Measurements from ENCODE around the gene IGLL1.

The IGLL1 gene

DNA sequence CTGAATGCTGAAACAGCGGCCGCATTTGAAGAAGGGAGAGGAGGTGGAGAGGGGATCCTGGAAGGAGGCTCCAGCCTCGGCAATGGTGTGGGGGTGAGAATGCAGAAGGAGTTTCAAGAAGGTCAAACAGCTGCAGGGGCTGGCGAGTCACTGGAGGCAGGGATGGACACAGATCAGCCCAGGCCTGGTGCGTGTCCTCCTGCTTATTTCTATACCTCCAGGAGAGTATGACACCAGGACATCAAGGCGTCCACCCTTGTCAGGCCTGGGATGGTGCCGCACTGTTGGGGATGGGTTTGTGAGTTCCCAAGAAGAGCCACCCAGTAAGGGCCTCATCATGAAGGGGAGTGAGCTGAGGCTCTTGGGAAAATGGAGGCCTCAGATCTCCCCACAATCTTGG lies 23.1 kb downstream of the IGLL1 start:
- no peaks in the 10 kb centered on the region for H3K4me1 ChIP-seq

DNA sequence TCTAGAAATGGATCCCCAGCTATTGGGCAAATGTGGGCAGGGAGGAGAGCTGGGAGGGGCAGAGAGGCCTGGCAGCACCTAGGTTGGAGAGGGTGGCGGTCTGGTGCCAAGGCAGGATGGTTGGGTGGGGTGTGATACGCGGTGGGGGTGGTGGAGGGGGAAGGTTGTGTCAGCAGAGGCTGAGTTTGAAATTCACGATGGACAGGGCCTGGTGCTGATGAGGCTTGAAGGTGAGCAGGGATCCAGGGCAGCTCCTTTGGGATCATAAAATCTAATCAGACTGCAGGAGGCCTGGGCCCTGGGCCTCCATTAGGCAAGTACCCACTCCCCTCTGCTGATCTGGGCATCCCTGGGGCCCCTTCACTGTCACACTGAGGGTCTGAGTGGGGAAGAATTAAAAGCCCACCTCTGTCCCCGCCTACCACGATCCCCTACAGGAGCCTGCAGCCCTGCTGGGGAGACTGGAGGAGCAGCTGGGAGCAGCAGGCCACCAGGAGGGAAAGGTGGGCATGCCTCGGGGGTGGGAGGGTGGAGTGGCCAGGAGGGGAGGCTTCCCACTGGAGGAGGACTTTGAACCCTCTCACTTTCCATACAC lies 24.0 kb downstream of the IGLL1 start:
- H3K9me3 ChIP-seq: no peaks in the 10 kb centered on the region
- H3K4me1 ChIP-seq: no peaks in the 10 kb centered on the region
- no peaks in the 10 kb centered on the region for H3K36me3 ChIP-seq
- TF ChIP-seq, protein P1, sequence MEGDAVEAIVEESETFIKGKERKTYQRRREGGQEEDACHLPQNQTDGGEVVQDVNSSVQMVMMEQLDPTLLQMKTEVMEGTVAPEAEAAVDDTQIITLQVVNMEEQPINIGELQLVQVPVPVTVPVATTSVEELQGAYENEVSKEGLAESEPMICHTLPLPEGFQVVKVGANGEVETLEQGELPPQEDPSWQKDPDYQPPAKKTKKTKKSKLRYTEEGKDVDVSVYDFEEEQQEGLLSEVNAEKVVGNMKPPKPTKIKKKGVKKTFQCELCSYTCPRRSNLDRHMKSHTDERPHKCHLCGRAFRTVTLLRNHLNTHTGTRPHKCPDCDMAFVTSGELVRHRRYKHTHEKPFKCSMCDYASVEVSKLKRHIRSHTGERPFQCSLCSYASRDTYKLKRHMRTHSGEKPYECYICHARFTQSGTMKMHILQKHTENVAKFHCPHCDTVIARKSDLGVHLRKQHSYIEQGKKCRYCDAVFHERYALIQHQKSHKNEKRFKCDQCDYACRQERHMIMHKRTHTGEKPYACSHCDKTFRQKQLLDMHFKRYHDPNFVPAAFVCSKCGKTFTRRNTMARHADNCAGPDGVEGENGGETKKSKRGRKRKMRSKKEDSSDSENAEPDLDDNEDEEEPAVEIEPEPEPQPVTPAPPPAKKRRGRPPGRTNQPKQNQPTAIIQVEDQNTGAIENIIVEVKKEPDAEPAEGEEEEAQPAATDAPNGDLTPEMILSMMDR (IDR thresholded peaks at IDR 0.05; ENCODE audit: low read depth, low read length): no peak
- H3K4me3 ChIP-seq (ENCODE audit: low read depth, low read length): no peak overlapping the region
- DNase-seq: no peak
- H3K27me3 ChIP-seq: no peaks in the 10 kb centered on the region

More for the DNA sequence above, 23.1 kb downstream of the IGLL1 start:
- Histone ChIP-seq H3K9me3 (no peaks in the 10 kb centered on the region), H3K4me3 (ENCODE audit: low read depth, low read length) (no peak overlapping the region), H3K27me3 (no peaks in the 10 kb centered on the region), H3K36me3 (no peaks in the 10 kb centered on the region)
- DNase-seq: no peak
- TF ChIP-seq, protein P1 (IDR thresholded peaks at IDR 0.05; ENCODE audit: low read depth, low read length): no peak

DNA sequence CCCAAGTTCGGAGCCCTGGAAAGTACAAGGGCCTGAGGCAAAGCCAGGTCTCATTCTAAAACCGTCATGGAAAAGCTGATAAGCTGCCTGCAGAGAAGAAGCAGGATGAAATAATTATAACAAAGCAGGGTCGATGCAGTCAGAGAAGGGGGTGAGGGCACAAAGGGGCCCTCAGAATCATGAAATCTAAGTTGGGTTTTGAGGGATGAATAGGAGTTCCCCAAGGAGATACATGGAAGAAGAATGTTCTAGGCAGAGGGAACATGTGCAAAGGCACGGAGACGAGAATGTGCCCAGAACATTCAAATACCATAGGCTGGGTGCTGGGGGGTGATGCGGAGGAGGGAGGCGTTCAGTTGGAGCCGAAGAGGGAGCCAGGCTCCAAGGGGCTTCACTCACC lies 25.0 kb downstream of the IGLL1 start:
- Histone ChIP-seq H3K36me3 (no peaks in the 10 kb centered on the region), H3K9me3 (no peaks in the 10 kb centered on the region), H3K27me3 (no peaks in the 10 kb centered on the region), H3K4me3 (ENCODE audit: low read depth, low read length) (no peak overlapping the region), H3K4me1 (no peaks in the 10 kb centered on the region)
- TF ChIP-seq, protein P1 (IDR thresholded peaks at IDR 0.05; ENCODE audit: low read depth, low read length): no peak
- DNase-seq: no peak

DNA sequence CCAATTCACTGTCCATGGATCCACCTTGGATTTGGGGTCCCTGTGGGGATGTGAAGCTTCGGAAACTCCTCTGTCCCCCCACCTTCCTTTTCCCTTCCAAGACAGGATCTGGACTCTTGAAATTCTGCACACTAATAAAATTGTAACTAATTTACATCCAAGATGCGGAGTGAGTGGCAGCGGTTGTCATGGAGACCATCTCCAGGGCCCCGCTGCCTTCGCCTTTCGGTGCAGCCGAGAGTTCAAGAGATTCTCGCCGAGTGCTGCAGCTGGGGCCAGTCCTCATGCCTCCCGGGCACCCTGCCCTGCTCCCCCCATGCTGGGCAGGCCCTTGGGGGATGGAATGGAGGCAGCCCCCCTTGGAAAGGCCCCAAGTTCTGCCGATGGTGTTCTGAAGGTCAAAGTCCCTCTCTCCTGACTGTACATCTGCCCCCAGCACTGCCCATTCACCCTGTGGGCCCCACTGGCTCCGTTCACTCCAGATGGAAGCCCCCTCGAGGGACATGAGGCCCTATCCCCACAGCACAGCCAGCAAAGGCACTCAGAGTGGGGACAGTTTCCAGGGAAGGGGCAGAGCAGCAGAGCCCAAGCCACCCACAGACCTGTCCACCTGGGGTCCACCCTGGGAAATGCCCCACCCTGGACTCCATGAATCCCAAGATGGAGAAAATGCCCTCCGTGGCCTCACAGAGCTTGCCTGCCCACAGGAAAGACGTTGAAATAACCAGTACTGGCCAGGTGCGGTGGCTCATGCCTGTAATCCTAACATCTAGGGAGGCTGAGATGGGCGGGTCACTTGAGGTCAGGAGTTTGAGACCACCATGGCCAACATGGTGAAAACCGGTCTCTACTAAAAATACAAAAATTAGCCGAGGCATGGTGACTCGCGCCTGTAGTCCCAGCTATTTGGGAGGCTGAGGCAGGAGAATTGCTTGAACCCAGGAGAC lies 25.9 kb downstream of the IGLL1 start:
- no peaks in the 10 kb centered on the region for H3K4me1 ChIP-seq
- DNase-seq: no peak
- no peaks in the 10 kb centered on the region for H3K27me3 ChIP-seq
- no peaks in the 10 kb centered on the region for H3K9me3 ChIP-seq
- H3K4me3 ChIP-seq (ENCODE audit: low read depth, low read length): no peak overlapping the region
- TF ChIP-seq, protein P1 (IDR thresholded peaks at IDR 0.05; ENCODE audit: low read depth, low read length): no peak
- H3K36me3 ChIP-seq: no peaks in the 10 kb centered on the region

DNA sequence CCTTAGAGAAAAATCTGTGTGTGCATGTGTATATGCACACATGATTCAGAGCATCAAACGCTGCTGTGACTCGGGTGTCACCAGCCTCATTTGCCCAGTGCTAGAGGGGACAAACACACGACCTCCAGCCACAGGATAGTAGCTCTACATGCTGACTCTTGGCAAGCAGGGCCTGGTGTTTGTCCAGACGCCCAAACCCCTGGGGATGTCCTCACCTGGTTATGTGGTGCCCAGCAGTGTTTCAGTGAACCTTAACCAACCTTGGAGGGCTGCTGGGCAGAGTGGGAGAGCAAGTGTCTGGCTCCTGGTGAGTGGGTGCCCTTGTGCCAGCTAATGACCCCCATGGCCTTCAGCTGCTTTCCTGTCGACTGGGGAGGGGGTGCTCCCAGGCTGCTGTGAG lies 26.7 kb downstream of the IGLL1 start:
- Histone ChIP-seq H3K36me3 (no peaks in the 10 kb centered on the region), H3K4me3 (ENCODE audit: low read depth, low read length) (no peak overlapping the region), H3K4me1 (no peaks in the 10 kb centered on the region), H3K9me3 (no peaks in the 10 kb centered on the region), H3K27me3 (no peaks in the 10 kb centered on the region)
- TF ChIP-seq, protein P1 (IDR thresholded peaks at IDR 0.05; ENCODE audit: low read depth, low read length): no peak
- DNase-seq: no peak

DNA sequence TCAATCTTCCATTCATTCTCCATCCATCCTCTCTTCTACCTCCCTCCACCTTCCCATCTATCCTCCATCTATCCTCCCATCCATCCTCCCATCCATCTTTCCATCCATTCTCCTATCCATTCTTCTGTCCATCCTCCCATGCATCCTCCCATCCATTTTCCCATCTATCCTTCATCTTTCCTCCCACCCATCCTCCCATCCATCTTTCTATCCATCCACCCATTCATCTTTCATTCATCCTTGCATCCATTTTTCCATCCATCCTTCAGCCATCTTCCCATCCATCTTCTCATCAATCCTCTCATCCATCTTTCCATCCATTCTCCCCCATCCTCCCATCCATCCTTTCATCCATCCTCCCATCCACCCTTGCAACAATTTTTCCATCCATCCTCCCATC lies 27.5 kb downstream of the IGLL1 start:
- TF ChIP-seq, protein P1 (IDR thresholded peaks at IDR 0.05; ENCODE audit: low read depth, low read length): no peak
- no peaks in the 10 kb centered on the region for H3K36me3 ChIP-seq
- DNase-seq: no peak
- H3K4me3 ChIP-seq (ENCODE audit: low read depth, low read length): no peak overlapping the region
- no peaks in the 10 kb centered on the region for H3K27me3 ChIP-seq
- no peaks in the 10 kb centered on the region for H3K9me3 ChIP-seq
- no peaks in the 10 kb centered on the region for H3K4me1 ChIP-seq
